Esophagus squamous epithelium (tissue), 4 donors: ENCODE data around the gene ANK2.

Experiments used
- POLR2A ChIP-seq, 4 donors: fragments of 450-650 bp; IDR thresholded peaks; one replicate each; pipeline ENCODE4 v1.6.1; 2017; ENCODE audit warnings: antibody characterized with exemption in 4 of 4, mild to moderate bottlenecking in 4 of 4, moderate library complexity in 3 of 4
- TF ChIP-seq, protein P1 (sequence below), 6 experiments: fragments of 450-650 bp in 4 of 6; fragments of 200-600 bp in 2 of 6; sonication (generic) in 2 of 6; IDR thresholded peaks; one replicate each; pipeline ENCODE4 v1.5.1; 2016 to 2019; ENCODE audit warnings: antibody characterized with exemption in 6 of 6, mild to moderate bottlenecking in 4 of 6, moderate library complexity in 4 of 6

DNA sequence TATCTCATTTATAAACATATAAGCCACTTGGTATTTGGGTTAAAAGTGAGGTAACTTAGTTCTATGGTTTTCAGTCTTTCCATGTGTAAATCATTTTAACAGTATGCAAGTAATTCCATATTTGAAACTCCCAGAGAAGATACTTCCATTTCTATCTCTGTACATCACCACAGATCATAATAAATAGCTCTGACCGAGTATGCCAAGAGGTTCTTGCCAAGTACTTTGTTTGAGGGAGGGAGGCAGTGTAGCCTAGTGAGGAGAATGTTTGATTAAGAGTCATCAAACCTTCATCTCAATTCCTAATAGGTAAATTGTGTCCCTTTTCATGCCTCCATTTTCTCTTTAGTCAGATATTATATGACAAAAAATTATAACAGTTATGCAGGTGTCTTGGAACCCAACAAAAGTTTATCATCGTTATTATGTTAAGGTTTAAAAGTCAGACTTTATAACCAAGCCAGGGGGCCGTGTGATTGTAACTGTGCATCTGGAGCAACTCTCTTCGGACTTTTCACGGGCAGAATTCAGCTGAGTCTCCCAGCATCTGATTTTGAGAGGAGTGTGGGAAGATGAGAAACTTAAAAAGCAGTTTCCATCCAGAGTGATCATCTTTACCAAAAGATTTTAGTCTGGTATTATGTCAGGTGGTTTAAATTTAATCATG lies 123.8 kb downstream of the ANK2 start:
- TF ChIP-seq, protein P1, sequence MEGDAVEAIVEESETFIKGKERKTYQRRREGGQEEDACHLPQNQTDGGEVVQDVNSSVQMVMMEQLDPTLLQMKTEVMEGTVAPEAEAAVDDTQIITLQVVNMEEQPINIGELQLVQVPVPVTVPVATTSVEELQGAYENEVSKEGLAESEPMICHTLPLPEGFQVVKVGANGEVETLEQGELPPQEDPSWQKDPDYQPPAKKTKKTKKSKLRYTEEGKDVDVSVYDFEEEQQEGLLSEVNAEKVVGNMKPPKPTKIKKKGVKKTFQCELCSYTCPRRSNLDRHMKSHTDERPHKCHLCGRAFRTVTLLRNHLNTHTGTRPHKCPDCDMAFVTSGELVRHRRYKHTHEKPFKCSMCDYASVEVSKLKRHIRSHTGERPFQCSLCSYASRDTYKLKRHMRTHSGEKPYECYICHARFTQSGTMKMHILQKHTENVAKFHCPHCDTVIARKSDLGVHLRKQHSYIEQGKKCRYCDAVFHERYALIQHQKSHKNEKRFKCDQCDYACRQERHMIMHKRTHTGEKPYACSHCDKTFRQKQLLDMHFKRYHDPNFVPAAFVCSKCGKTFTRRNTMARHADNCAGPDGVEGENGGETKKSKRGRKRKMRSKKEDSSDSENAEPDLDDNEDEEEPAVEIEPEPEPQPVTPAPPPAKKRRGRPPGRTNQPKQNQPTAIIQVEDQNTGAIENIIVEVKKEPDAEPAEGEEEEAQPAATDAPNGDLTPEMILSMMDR (IDR thresholded peaks at IDR 0.05) = no peak
- no peak for TF ChIP-seq POLR2A (IDR thresholded peaks at IDR 0.05)
